NCI-H446 (cell line): ENCODE data around the gene FBXO3.
"Not testable (repeated sequence)": the region's sequence is repeated elsewhere in the genome, so short reads cannot be mapped to it uniquely, and the experiment has no call there.

Experiments used
- DNase-seq, 2 experiments: peaks; one replicate each; lab custom pipeline; 2025; lab: John Stamatoyannopoulos, UW

The FBXO3 gene

DNA sequence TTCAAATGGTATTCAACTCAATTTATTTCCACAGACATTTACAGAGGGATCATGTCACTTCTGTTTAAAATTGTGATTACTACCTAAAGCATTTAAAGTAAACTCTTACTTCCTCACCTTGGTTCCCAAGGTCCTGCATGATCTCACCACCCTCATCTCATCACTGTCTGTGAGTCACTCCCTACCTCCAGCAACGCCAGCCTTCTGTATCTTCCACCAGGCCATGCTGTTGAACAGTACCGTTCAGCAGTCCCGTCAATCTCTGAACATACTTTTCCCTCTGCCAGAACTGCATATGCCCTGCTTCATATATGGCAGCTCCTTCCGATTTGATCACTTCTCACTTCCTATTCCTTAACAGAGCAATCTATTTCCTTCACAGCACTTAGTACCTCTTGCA is 2.0 kb downstream of the FBXO3 start:
- DNase-seq: no peak

DNA sequence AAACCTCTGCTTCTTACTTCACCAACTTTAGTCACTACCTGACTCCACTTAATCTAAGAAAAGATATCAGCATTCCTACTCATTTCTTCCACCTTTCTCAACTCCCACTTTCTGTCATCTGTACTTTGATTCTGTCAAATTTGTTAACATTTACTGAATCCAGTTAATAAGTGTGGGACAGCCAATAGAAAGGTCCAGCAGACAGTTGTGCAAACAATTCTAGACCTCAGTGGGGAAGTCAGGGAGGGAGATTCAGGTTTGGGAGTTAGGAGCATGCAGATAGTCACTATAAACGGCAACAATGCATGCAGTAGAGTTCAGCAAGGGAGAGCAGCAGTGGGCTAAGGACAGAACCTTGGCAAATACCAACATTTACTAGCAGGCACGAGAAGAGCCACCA is 4.1 kb downstream of the FBXO3 start:
- DNase-seq: no peak

DNA sequence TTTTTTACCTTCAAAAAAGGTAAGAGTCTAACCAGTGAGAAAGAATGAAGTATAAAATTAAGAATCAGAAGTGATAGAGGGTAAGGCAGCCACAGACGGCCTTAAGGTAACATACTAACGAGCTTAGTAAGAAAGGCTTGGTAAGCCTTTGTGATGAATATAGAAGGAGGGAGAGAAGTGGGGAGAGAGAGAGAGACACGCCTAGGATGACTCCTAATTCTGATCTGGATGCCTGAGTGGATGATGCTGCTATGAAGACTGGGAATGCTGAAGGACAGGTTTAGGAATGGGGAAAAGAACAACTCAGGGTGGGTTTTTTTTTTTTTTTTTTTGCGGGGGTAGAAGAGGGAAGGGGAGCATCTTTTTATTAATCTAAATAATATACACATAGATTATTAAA is 4.8 kb downstream of the FBXO3 start:
- DNase-seq: no peak

DNA sequence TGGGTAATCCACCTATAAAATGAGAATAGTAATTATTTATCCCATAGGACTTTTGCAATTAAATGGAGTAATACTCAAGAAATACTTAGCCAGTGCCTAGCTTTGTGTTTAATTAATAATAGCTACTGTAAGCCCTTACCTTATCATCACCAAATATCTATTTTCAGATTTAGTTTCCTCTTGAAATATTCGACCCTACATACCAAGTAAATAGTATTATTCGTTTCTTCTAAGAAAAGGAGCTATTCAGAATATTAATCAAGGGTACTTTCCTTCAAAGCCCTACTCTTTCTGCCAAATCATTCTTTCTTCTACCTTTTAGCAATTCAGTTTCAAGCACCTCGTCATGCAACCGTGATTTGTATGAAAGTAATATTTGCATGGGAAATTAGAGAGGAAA is 6.7 kb downstream of the FBXO3 start:
- DNase-seq: no peak

DNA sequence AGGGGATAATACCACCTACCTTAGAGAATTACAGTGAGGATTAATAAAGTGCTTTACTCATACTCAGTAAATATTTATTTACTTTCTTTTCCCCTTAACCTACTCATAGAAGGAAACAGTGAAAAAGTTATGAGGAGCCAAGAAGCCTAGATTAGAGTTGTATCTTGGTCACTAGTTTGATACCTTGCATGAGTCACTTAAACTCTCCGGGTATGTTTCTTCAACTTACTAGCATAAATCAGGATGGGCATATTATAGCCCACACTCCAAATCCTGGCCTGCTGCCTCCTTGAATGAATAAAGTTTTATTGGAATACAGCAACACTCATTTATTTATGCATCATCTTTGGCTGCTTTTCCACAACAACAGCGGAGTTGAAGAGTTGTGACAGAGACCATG is 8.2 kb downstream of the FBXO3 start:
- no peak for DNase-seq

DNA sequence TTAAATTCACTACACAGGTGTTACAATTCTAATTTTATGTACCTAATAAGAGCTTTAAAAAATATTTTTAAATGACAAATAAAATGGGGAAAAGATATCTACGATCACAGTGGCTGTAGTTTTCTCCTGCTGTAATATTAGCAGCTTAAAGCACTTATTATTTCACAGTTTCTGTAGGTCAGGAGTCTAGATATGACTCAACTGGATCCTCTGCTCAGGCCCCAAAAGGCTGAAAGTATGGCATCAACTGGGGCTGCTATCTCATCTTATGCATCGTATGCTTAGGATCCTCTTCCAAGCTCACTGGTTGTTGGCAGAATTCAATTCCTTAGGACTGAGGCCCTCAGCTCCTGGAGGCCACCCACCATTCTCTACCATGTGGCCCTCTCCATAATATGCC is 12.8 kb downstream of the FBXO3 start:
- DNase-seq: no peak

DNA sequence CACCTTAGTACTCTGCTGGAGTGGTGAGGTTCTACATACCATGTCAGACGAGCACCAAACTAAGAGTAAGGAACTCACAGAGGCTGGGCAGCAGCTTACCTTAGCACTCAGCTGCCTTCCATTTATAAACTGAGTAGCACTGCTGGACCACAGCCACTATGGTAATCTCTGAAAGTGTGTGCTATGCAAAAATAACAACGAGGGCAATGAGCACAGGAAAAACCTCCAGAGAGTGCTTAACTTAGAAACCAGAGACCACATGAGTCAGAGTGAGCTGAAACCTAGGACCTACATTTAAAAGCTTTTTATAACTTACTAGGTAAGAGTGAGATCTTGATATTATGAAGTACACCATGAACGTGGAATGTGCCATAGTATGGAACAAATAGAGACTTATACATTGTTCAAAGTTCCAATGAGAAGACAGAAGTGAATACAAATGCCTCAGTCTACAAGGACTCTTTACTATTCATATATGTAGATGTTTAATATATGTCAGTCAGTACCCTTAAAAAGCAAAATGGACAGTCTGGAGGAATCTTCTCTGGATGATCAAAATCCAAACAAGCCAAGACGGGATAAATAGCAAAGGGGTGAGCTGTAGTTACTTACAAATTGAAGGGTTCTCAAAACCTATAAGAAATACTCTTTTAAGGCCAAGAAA is 20.9 kb downstream of the FBXO3 start:
- DNase-seq: no peak

DNA sequence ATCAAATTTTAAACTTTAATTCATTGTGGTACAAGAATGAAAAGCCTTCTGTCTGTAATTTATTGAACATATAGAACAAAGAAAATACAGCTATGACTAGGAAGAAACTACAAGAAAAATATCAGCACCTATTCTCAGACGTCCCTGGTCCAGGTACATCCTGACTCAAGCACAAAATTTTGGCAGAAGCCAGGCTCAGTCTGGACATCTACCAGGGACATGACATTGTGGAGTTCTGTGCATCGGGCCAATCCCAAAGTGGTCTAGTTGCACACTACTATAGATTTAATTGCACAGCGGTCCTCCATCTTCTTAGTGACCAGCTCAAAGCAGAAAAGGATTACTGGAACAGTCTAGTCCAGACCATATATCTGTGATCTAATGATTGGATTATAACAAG is 22.4 kb downstream of the FBXO3 start:
- DNase-seq: no peak

DNA sequence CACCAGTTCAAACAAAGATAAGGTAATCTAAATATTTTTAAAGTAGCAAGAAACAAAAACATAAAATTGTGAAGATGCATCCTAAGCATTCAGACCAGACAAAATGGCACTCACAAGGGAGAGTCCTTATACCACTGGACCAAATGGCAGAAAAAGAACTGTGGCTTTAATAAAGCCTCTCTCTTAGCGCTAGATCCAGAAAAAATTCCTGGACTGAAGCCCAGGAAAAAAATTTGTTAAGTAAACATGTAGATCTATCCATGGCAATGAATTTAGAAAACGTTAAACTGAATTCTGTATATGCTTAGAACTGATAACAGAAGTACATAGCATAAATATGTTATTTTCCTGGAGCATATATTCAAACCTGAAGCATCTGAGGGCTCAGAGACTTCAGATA is 26.3 kb downstream of the FBXO3 start:
- DNase-seq: peak; percentile 18 to 69

DNA sequence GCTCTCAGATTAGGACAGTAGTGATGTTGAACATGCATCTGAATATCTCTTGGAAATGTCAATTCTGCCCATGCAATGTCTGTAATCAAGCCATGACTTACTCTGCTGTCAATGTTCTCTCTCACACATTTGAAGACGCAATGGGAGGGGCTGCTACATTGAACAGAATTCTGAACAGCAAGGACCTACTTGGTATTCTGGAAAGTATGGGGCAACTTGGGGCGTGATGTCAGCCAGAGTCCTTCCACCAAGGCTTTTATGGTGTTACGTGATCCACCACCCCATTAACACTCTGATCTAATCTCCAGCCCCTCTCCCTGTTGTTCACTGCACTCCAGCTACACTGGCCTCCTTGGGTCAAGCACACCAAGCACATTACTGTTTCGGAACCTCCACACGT is 31.0 kb downstream of the FBXO3 start:
- no peak for DNase-seq

DNA sequence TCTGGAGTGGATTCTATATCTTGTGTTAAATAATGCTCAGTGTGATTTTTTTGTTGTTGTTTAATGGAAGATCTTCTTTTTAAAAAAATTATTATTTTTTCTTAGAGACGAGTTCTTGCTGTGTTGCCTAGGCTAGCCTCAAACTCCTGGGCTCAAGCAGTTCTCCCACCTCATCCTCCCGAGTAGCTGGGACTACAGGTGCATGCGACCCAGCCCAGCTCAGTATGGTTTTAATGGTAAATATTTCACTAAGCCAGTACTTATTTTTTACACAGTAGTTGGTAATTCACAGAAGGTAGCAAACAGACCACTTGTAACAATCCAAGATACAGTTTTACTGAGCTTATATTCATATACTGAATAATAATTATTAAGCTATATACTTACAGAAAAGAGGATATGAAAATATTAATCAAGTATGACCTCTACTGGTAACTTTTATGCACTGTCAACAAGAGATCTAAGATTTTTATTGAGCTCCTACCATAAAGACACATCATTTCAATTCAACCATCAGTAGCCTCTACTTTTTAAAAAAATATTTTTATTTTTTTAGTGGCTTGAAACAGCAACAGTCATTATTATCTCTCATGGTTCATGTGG is 32.0 kb downstream of the FBXO3 start:
- peak in 1 of 2 experiments; percentile 51 for DNase-seq

DNA sequence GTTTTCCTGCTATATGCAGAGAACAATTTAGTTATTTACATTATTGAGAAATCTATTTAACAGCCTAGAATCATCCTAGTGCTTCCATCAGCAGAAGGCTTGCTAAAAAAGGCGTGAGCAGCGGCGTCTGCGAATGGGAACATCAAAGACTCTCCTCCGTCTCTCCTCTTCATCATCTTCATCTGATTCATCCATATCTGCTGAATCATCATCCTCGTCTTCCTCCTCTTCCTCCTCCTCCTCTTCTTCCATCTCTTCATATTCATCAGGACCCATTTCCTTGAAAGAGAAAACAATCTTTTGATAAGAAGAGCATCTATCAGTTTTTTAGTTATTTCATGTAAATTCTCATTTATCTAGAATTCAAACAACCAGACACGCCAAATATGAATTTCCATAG is 32.5 kb downstream of the FBXO3 start:
- DNase-seq: no peak

DNA sequence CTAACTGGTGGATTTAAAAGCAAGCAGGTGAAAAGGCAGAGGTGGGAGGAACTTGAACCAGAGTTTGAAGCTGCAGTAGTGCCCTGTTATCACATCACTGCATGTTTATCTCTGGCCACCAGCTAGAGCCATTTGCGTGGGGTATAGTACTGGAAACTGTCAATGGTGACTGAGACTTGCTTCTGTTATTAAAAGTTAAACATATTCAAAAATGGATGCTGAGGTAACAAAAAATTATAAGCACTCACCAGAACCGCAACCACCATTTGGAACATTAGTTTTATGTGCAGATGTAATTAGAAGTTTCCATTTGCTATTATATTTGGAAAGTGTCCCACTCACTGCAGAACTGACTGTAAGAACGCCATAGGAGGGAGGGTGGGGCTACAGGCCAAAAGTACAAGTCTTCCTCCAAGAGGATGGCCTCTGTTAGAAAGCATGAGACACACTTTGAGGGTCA is 36.9 kb downstream of the FBXO3 start:
- no peak for DNase-seq

DNA sequence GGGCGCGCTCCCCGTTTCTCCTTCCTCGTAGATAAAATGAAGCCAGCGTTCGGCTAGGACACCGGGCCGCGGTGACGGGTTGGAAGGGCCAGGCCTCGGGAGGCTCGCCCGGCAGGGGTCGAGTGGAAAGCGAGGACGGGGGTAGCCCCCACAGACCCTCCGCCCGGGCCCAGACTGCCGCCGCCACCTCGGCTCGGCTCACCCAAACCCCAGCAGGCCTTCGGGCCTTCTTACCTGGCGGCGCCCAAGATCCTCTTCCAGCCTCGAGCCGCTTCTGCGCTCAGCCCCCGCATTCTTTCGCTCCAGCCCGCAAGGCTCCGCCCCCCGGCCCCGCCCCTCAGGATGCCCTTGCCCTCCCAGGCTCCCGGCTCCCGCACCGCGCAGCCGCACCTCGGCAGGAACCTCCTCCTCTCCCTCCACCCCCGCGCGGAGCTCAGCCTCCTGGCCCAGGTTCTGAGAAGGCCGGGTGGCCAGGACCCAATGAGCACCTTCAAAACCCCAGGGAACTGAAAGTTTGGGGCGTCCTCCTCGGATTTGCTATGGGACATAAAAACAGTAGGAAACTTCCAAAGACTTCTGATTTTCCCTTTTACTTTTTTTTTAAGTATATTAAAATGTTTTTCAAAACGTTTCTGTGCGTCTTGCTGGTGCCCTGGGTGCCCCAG is 38.0 kb downstream of the FBXO3 start, which contains the start of gene CD59:
TSS of gene CD59 (minus strand) at position 276 of the 665 bp plus-strand sequence. CDS start 13,978 bp downstream, outside the sequence.
- DNase-seq: peak; percentile 68 to 90

DNA sequence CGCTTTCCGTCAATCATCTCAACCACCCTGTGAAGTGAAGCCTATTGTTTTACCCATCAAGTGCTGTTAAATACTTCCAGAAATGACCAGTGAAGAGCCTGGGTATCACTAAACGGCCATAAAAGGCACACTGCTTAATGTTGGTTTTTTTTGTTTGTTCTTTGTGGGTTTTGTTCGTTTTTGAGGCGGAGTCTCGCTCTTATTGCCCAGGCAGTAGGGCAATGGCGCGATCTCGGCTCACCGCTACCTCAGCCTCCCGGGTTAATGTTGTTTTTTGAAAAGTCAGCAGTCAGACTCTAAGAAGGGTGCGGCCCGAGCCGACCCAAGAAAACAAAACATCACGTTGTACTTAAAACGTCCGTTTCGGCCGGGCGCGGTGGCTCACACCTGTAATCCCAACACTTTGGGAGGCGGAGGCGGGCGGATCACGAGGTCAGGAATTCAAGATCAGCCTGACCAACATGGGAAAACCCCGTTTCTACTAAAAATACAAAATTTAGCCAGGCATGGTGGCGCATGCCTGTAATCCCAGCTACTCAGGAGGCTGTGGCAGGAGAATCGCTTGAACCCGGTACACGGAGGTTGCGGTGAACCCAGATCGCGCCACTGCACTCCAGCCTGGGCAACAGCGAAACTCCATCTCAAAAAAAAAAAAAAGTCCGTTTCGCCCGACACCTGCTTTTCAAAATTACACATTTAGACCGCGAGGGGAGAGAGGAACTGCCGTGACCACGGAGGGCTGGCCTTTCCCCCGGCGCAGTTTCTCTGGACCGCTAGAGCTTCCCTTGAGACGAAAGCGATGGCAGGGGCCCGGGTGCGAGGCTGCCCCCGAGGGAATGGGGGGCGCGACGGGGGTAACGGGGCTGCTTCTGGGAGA is 38.8 kb downstream of the FBXO3 start:
- DNase-seq: no peak

DNA sequence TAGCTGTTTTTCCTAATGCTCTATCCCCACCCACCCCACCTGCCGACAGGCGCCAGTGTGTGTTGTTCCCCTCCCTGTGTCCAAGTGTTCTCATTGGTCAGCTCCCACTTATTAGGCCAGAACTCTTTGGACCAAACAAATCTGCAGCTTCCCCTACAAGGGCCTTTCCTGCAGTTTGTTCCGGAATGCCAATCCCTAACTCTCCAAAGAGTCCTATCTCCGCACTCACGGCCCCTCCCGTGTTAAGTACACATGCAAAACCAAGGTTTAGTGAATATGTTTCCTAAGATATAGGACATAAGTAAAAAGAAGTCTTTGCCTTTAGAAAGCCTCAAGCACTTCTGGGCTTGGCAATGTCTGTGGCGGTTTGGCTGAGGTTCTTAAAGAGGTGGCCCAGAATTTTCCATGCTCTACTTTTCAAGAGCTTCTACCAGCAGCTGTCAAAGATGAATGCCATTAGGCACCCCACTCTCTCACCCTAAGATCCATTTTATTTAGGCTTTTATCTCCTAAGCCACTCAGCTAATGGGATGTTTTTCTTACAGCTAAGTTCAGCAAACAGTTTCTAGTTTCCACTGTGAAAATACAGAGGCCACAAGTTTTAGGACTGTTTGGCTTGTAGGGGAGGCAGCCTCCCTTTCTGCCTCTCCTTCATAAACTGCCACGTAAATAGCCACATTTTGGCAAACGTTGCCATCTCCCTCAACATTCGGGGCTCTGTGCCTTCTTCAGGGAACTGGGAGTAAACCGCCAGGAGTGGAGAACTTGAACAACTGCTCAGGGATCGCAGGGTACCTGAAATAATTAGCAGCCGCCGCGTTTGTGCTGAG is 39.7 kb downstream of the FBXO3 start:
- peak; percentile 25 for DNase-seq

DNA sequence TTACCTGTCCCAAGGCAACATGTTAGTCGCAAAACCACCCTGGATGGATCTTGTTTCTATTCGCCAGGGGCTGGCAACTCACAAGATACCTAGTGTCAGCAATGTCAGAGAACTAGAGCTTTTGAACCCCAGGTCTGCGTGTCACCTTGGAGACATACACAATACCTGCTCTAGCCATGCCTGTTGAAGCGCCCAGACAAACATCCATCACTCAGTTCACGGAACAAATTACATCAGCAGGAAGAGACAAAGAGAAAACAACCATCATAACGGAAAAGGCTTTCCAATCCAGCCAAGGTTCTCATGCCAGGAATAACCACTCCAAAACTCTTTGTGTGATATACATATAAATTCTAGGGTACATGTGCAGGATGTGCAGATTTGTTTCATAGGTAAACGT is 40.3 kb downstream of the FBXO3 start:
- no peak for DNase-seq

DNA sequence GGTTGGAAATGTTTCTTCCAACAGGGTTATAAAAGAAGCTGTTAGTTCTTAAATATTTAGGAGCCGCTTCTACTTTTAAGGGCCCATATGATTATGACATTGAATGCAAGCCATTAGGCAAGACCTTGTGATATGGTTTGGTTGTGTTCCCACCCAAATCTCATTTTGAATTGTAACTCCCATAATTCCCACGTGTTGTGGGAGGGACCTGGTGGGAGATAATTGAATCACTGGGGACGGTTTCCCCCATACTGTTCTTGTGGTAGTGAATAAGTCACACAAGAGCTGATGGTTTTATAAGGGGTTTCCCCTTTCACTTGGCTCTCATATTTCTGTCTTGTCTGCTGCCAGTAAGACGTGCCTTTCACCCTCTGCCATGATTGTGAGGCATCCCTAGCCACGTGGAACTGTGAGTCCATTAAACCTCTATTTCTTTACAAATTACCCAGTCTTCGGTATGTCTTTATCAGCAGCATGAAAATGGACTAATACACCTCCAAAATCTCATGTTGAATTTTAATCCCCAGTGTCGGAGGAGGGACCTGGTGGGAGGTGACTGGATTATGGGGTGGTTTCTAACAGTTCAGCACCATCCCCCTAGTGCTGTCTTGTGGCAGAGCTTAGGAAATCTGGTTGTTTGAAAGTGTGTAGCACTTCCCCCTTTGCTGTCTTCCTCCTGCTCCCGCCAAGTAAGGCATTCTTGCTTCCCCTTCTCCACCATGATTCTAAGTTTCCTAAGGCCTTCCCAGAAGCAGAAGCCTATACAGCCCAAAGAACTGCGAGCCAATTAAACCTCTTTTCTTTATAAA is 42.4 kb downstream of the FBXO3 start:
- DNase-seq: no peak

DNA sequence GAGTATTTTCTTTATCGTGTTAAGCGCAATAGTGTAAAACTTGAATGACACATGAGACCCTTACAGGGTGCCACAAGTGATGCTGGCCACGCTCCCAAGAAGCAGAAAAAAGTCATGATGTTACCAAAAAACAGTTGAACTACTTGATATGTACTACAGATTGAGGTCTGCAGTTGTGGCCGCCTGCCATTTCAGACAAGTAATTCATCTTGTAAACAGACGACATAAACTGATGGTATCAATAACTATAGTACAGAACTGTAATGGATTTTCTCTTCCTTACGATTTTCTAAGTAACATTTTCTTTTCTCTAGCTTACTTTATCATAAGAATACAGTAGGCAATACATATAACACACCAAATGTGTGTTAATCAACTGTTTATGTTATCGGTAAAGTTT is 43.6 kb downstream of the FBXO3 start:
- no peak for DNase-seq

DNA sequence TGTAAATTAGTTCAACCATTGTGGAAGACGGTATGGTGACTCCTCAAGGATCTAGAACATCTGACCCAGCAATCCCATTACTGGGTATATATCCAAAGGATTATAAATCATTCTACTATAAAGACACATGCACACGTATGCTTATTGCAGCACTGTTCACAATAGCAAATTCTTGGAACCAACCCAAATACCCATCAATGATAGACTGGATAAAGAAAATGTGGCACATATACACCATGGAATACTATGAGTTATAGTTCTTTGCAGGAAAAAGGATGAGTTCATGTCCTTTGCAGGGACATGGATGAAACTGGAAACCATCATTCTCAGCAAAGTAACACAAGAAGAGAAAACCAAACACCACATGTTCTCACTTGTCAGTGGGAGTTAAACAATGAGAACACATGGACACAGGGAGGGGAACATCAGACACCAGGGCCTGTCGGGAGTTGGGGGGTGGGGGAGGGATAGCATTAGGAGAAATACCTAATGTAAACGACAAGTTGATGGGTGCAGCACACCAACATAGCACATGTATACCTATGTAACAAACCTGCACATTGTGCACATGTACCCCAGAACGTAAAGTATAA is 45.2 kb downstream of the FBXO3 start:
- not testable (repeated sequence) for DNase-seq
